GM12801 (cell line): Measurements from ENCODE around the gene IL1RAPL1.

Experiments used
- CTCF ChIP-seq: IDR thresholded peaks from one replicate; pipeline ENCODE4 v1.5.1; 2011; ENCODE audit warnings: control low read depth; ENCODE audit not compliant: insufficient read length; ENCODE audit errors: extremely low read depth

Gene IL1RAPL1

GRCh38 chrX:29231800-29232199, 644.6 kb downstream of the IL1RAPL1 start:
- no peak for TF ChIP-seq CTCF

GRCh38 chrX:29233592-29234183, 646.4 kb downstream of the IL1RAPL1 start:
- TF ChIP-seq CTCF: no peak

GRCh38 chrX:29237972-29238371, 650.7 kb downstream of the IL1RAPL1 start:
- no peak for TF ChIP-seq CTCF

- TF ChIP-seq CTCF: no peak
Measured at GRCh38 chrX:29241809-29242208, 654.6 kb downstream of the IL1RAPL1 start.

GRCh38 chrX:29242856-29243255, 655.6 kb downstream of the IL1RAPL1 start:
- no peak for TF ChIP-seq CTCF

- no peak for TF ChIP-seq CTCF
Measured at GRCh38 chrX:29243942-29244341, 656.7 kb downstream of the IL1RAPL1 start.

- no peak for TF ChIP-seq CTCF
Measured at GRCh38 chrX:29254515-29254914, 667.3 kb downstream of the IL1RAPL1 start.
